ENCODE measurements around the gene GALNT10. TPM values are rescaled to one million over a fixed set of nuclear protein-coding genes. Genes with fewer than 3 reads are reported as not detected.

Gene GALNT10
- total RNA-seq, 1 donor from 2014 or later: 52.3 TPM

- no peaks in the 10 kb centered on the region for H3K36me3 ChIP-seq
- intact Hi-C loops (cut with DNase I): loop anchor here (5.0 kb wide), 2 partner anchors 65 to 145 kb away; no protein-coding TSS in a partner anchor
- no peak overlapping the region for H3K4me3 ChIP-seq
- no peaks in the 10 kb centered on the region for H3K9me3 ChIP-seq
- H3K27ac ChIP-seq: peak overlapping the region; percentile 69 to 70
- TF ChIP-seq CTCF (IDR thresholded peaks at IDR 0.05): no peak
- no peaks in the 10 kb centered on the region for H3K27me3 ChIP-seq
- DNase-seq (ENCODE audit: low spot score in 2 of 2): no peak
- H3K4me1 ChIP-seq: peaks cover 12 to 19% of the 10 kb centered on the region in 2 donors
These were observed 31.9 kb downstream of the GALNT10 start for GRCh38 chr5:154222414-154222813.

DNA sequence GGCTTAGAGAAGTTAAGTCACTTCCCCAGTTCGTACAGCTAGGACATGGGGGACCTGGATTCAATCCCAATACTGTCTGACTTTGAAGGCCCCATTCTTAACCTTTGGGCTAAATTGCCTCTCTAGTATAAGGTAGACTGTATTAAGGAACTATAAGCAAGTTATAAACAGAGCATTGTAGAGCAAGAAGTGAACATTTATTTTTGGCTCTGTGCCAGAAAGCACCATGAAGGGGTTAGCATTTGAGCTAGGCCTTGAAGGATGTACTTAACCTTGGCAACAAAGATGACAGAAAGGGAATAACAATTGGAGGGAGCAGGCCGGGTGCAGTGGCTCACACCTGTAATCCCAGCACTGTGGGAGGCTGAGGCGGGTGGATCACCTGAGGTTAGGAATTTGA is 32.8 kb downstream of the GALNT10 start:
- Histone ChIP-seq H3K27ac (peak overlapping the region in 1 of 2 donors; percentile 21), H3K36me3 (no peaks in the 10 kb centered on the region), H3K27me3 (no peaks in the 10 kb centered on the region), H3K4me3 (no peak overlapping the region), H3K9me3 (no peaks in the 10 kb centered on the region), H3K4me1 (peaks cover 12 to 19% of the 10 kb centered on the region in 2 donors)
- intact Hi-C loops (cut with DNase I): loop anchor here (5.0 kb wide), 2 partner anchors 64 to 144 kb away; no protein-coding TSS in a partner anchor
- no peak for TF ChIP-seq CTCF (IDR thresholded peaks at IDR 0.05)
- no peak for DNase-seq (ENCODE audit: low spot score in 2 of 2)

DNA sequence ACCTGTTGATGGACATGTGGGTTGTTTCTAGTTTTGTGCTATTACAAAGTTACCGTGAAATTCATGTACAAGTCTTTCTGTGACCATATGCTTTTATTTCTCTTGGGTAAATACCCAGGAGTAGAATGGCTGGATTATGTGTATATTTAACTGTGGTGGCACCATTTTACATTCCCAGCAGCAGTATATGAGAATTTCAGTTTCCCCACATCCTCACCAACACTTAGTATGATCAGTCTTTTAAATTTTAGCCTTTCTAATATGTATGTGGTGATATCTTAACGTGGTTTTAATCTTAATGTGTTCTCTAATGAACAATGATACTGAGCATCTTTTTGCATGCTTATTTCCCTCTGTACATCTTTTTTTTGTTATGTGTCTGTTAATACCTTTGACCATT is 36.6 kb downstream of the GALNT10 start:
- Histone ChIP-seq H3K27ac (no peak overlapping the region), H3K9me3 (no peaks in the 10 kb centered on the region), H3K4me1 (peaks cover 0 to 4% of the 10 kb centered on the region in 2 donors), H3K27me3 (no peaks in the 10 kb centered on the region), H3K36me3 (no peaks in the 10 kb centered on the region), H3K4me3 (no peak overlapping the region)
- no peak for DNase-seq (ENCODE audit: low spot score in 2 of 2)
- intact Hi-C loops (cut with DNase I): no loop called here
- no peak for TF ChIP-seq CTCF (IDR thresholded peaks at IDR 0.05)

DNA sequence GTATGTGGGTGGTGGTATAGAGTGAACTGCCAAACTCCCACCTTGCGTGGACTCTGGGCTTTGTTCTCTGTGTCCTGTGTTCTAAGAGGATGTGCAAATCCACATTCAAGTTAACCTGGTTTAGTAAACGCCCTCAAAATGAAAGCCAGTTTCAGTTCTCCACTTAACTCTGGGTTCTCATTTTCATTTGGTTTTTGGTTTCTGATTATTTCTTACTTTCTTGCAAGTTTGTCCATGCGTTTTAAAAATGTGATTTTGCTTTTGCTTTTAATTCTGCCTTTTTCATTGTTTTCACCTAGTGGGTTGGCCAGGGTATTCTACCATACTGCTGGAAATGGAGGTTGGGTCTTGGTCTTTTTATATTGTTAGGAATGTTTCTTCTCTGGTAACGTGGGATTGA is 38.2 kb downstream of the GALNT10 start:
- intact Hi-C loops (cut with DNase I): no loop called here
- no peak for DNase-seq (ENCODE audit: low spot score in 2 of 2)
- TF ChIP-seq CTCF (IDR thresholded peaks at IDR 0.05): no peak

GRCh38 chr5:154230526-154230925 is 40.0 kb downstream of the GALNT10 start:
- Histone ChIP-seq H3K4me1 (no peaks in the 10 kb centered on the region), H3K27me3 (no peaks in the 10 kb centered on the region), H3K36me3 (no peaks in the 10 kb centered on the region), H3K9me3 (no peaks in the 10 kb centered on the region), H3K4me3 (no peak overlapping the region), H3K27ac (no peak overlapping the region)
- DNase-seq (ENCODE audit: low spot score in 2 of 2): no peak
- TF ChIP-seq CTCF (IDR thresholded peaks at IDR 0.05): no peak
- intact Hi-C loops (cut with DNase I): no loop called here

More for the DNA sequence above, 38.2 kb downstream of the GALNT10 start:
- Histone ChIP-seq H3K27me3 (no peaks in the 10 kb centered on the region), H3K4me1 (no peaks in the 10 kb centered on the region), H3K36me3 (no peaks in the 10 kb centered on the region), H3K27ac (no peak overlapping the region), H3K9me3 (no peaks in the 10 kb centered on the region), H3K4me3 (no peak overlapping the region)

DNA sequence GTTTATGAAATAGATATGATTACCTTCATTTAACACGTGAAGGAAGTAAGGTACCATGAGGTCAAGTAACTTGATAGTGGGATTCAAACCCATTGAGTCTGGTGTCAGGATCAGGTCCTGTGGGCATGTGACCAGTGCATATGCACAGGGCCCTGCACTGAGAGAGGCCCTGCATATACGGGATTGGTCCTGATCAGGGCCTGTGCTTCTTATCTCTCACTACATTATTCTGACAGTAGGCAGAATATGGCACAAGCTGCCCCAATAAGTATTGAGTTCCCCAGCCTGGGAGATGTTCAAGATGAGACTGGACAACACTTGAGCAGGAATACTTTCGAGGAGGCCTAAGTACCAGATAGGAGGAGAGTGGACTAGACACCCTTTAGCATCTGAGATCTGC is 44.0 kb downstream of the GALNT10 start:
- intact Hi-C loops (cut with DNase I): no loop called here
- Histone ChIP-seq H3K9me3 (no peaks in the 10 kb centered on the region), H3K4me1 (no peaks in the 10 kb centered on the region), H3K27ac (no peak overlapping the region), H3K27me3 (no peaks in the 10 kb centered on the region), H3K36me3 (no peaks in the 10 kb centered on the region), H3K4me3 (no peak overlapping the region)
- no peak for DNase-seq (ENCODE audit: low spot score in 2 of 2)
- TF ChIP-seq CTCF (IDR thresholded peaks at IDR 0.05): no peak
